ENCODE measurements around the gene ST6GALNAC1. TPM values are rescaled to one million over a fixed set of nuclear protein-coding genes. Genes with fewer than 3 reads are reported as not detected.

The ST6GALNAC1 gene
- total RNA-seq, 4 donors from 2014 or later, result 0.46 to 4.6 (median 1.9) TPM

- ATAC-seq (ENCODE audit: low FRiP score) (peak; percentile 50), DNase-seq (ENCODE audit: low spot score) (no peak)
- TF ChIP-seq CTCF (IDR thresholded peaks at IDR 0.05), result no peak
Observed at GRCh38 chr17:76687298-76688164, 44.0 kb upstream of the ST6GALNAC1 start.

GRCh38 chr17:76686538-76687297 lies 43.2 kb upstream of the ST6GALNAC1 start:
- TF ChIP-seq CTCF (IDR thresholded peaks at IDR 0.05), result no peak
- DNase-seq (ENCODE audit: low spot score) (no peak), ATAC-seq (ENCODE audit: low FRiP score) (no peak)

GRCh38 chr17:76685846-76686245 lies 42.3 kb upstream of the ST6GALNAC1 start:
- TF ChIP-seq CTCF (IDR thresholded peaks at IDR 0.05), result no peak
- ATAC-seq (ENCODE audit: low FRiP score), result no peak
- DNase-seq (ENCODE audit: low spot score), result no peak

- ATAC-seq (ENCODE audit: low FRiP score), result no peak
- no peak for DNase-seq (ENCODE audit: low spot score)
- no peak for TF ChIP-seq CTCF (IDR thresholded peaks at IDR 0.05)
Observed at GRCh38 chr17:76685366-76685765, 41.8 kb upstream of the ST6GALNAC1 start.

GRCh38 chr17:76684756-76685155 lies 41.2 kb upstream of the ST6GALNAC1 start:
- no peak for TF ChIP-seq CTCF (IDR thresholded peaks at IDR 0.05)
- no peak for ATAC-seq (ENCODE audit: low FRiP score)
- DNase-seq (ENCODE audit: low spot score), result no peak

GRCh38 chr17:76683921-76684745 lies 40.6 kb upstream of the ST6GALNAC1 start:
- TF ChIP-seq CTCF (IDR thresholded peaks at IDR 0.05), result no peak
- no peak for ATAC-seq (ENCODE audit: low FRiP score)
- DNase-seq (ENCODE audit: low spot score), result no peak

Data from omental fat pad (tissue), 4 donors.